Prostate gland (tissue), 2 donors: Measurements from ENCODE around the gene FRMPD4.

Experiments used
- POLR2A ChIP-seq: fragments of 450-650 bp; IDR thresholded peaks from one replicate; pipeline ENCODE4 v1.6.1; 2016; ENCODE audit warnings: antibody characterized with exemption, mild to moderate bottlenecking
- POLR2AphosphoS5 ChIP-seq: sonication (generic); formaldehyde crosslinking; IDR thresholded peaks from one replicate; pipeline ENCODE4 v1.6.1; 2017; ENCODE audit warnings: antibody characterized with exemption
- TF ChIP-seq, protein P1 (sequence below), 4 experiments: fragments of 200-600 bp in 2 of 4; fragments of 450-650 bp in 2 of 4; sonication (generic) in 2 of 4; IDR thresholded peaks; 1 replicate in 3 of 4; 2 replicates in 1 of 4; pipeline ENCODE4 v1.5.1; 2016 to 2019; ENCODE audit warnings: antibody characterized with exemption in 4 of 4, mild to moderate bottlenecking in 2 of 4, moderate library complexity in 2 of 4

DNA sequence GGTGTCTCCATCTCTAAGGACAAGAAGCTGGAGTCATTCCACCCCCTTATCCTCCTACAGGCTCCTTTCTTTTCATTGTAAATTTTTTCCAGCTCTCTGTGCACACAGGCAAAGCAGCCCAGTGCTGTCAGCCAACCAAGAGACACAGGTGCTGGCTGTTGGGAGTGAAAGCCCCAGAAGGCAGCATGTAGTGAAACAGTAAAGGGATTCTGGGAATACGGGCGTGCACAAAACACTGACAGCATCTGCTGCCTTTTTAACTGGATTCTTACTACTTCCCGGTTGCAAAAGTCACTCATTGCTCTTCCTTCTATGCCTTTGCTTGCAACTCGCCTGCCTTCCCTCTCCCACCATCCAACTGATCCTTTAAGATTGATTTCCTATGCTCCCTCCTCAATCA is 444.4 kb downstream of the FRMPD4 start:
- TF ChIP-seq, protein P1, sequence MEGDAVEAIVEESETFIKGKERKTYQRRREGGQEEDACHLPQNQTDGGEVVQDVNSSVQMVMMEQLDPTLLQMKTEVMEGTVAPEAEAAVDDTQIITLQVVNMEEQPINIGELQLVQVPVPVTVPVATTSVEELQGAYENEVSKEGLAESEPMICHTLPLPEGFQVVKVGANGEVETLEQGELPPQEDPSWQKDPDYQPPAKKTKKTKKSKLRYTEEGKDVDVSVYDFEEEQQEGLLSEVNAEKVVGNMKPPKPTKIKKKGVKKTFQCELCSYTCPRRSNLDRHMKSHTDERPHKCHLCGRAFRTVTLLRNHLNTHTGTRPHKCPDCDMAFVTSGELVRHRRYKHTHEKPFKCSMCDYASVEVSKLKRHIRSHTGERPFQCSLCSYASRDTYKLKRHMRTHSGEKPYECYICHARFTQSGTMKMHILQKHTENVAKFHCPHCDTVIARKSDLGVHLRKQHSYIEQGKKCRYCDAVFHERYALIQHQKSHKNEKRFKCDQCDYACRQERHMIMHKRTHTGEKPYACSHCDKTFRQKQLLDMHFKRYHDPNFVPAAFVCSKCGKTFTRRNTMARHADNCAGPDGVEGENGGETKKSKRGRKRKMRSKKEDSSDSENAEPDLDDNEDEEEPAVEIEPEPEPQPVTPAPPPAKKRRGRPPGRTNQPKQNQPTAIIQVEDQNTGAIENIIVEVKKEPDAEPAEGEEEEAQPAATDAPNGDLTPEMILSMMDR (IDR thresholded peaks at IDR 0.05): no peak
- TF ChIP-seq POLR2A (no peak), POLR2AphosphoS5 (no peak)
